ENCODE measurements around the gene KLF15. TPM values are rescaled to one million over a fixed set of nuclear protein-coding genes. Genes with fewer than 3 reads are reported as not detected.

The KLF15 gene
- total RNA-seq, 1 experiment from 2014 or later = 32.1 TPM

GRCh38 chr3:126340943-126341754 is 16.1 kb downstream of the KLF15 start:
- DNase-seq (ENCODE audit: low spot score) = no peak
- POLR2A ChIA-PET (ENCODE audit: low non-redundant PET) = no interaction called here
- CTCF ChIA-PET = no interaction called here
- Histone ChIP-seq H3K27ac (ENCODE audit: low read depth, low read length, poor library complexity, severe bottlenecking) (no peak overlapping the region), H3K9me3 (ENCODE audit: low read depth, low read length, poor library complexity, severe bottlenecking) (no peaks in the 10 kb centered on the region), H3K27me3 (replicated peaks; ENCODE audit: insufficient read depth, low read depth, low read length, poor library complexity) (no peaks in the 10 kb centered on the region), H3K36me3 (ENCODE audit: insufficient read depth, low read length, poor library complexity, severe bottlenecking) (no peaks in the 10 kb centered on the region), H3K4me1 (ENCODE audit: insufficient read depth, low read length, poor library complexity, severe bottlenecking) (peaks cover 5% of the 10 kb centered on the region), H3K4me3 (ENCODE audit: low read depth, low read length, poor library complexity, severe bottlenecking) (no peak overlapping the region)
- TF ChIP-seq EZH2 (IDR thresholded peaks at IDR 0.05; ENCODE audit: borderline replicate concordance, low read depth, low read length, poor library complexity, severe bottlenecking) (no peak), CTCF (conservative IDR thresholded peaks at IDR 0.05; ENCODE audit: low read depth, low read length) (no peak)
- intact Hi-C loops (cut with micrococcal nuclease; ENCODE audit: unreplicated experiment) = no loop called here
- no TSS peak for BruUV-seq (replicated peaks)

- POLR2A ChIA-PET (ENCODE audit: low non-redundant PET) = no interaction called here
- CTCF ChIA-PET = no interaction called here
- no peaks in the 10 kb centered on the region for H3K36me3 ChIP-seq (ENCODE audit: insufficient read depth, low read length, poor library complexity, severe bottlenecking)
- intact Hi-C loops (cut with micrococcal nuclease; ENCODE audit: unreplicated experiment) = no loop called here
- H3K9me3 ChIP-seq (ENCODE audit: low read depth, low read length, poor library complexity, severe bottlenecking) = no peaks in the 10 kb centered on the region
- no peak overlapping the region for H3K27ac ChIP-seq (ENCODE audit: low read depth, low read length, poor library complexity, severe bottlenecking)
- no peak overlapping the region for H3K4me3 ChIP-seq (ENCODE audit: low read depth, low read length, poor library complexity, severe bottlenecking)
- no peaks in the 10 kb centered on the region for H3K27me3 ChIP-seq (replicated peaks; ENCODE audit: insufficient read depth, low read depth, low read length, poor library complexity)
- no TSS peak for BruUV-seq (replicated peaks)
- TF ChIP-seq CTCF (conservative IDR thresholded peaks at IDR 0.05; ENCODE audit: low read depth, low read length) (no peak), EZH2 (IDR thresholded peaks at IDR 0.05; ENCODE audit: borderline replicate concordance, low read depth, low read length, poor library complexity, severe bottlenecking) (no peak)
- H3K4me1 ChIP-seq (ENCODE audit: insufficient read depth, low read length, poor library complexity, severe bottlenecking) = peaks cover 5% of the 10 kb centered on the region
- no peak for DNase-seq (ENCODE audit: low spot score)
These were observed 16.6 kb downstream of the KLF15 start for GRCh38 chr3:126340596-126340942.

- intact Hi-C loops (cut with micrococcal nuclease; ENCODE audit: unreplicated experiment) = no loop called here
- TF ChIP-seq CTCF (conservative IDR thresholded peaks at IDR 0.05; ENCODE audit: low read depth, low read length) (no peak), EZH2 (IDR thresholded peaks at IDR 0.05; ENCODE audit: borderline replicate concordance, low read depth, low read length, poor library complexity, severe bottlenecking) (no peak)
- no peak overlapping the region for H3K27ac ChIP-seq (ENCODE audit: low read depth, low read length, poor library complexity, severe bottlenecking)
- no peaks in the 10 kb centered on the region for H3K36me3 ChIP-seq (ENCODE audit: insufficient read depth, low read length, poor library complexity, severe bottlenecking)
- no peaks in the 10 kb centered on the region for H3K27me3 ChIP-seq (replicated peaks; ENCODE audit: insufficient read depth, low read depth, low read length, poor library complexity)
- ChIA-PET CTCF (no interaction called here), POLR2A (ENCODE audit: low non-redundant PET) (no interaction called here)
- no peaks in the 10 kb centered on the region for H3K9me3 ChIP-seq (ENCODE audit: low read depth, low read length, poor library complexity, severe bottlenecking)
- BruUV-seq (replicated peaks) = no TSS peak
- H3K4me1 ChIP-seq (ENCODE audit: insufficient read depth, low read length, poor library complexity, severe bottlenecking) = peaks cover 5% of the 10 kb centered on the region
- H3K4me3 ChIP-seq (ENCODE audit: low read depth, low read length, poor library complexity, severe bottlenecking) = no peak overlapping the region
- DNase-seq (ENCODE audit: low spot score) = no peak
These were observed 17.1 kb downstream of the KLF15 start for GRCh38 chr3:126340081-126340511.

Measured in A673 (cell line).